ENCODE data around the gene FCRLB. TPM values are rescaled to one million over a fixed set of nuclear protein-coding genes. Genes with fewer than 3 reads are reported as not detected.

The FCRLB gene
- total RNA-seq, 1 donor from 2014 or later, result 0.35 TPM

- DNase-seq (ENCODE audit: missing footprints), result no peak
- intact Hi-C loops (cut with DNase I), result no loop called here
- ATAC-seq, result no peak
These were observed 50.6 kb downstream of the FCRLB start for GRCh38 chr1:161771973-161772372.

GRCh38 chr1:161772397-161772796 lies 51.1 kb downstream of the FCRLB start:
- no peak for DNase-seq (ENCODE audit: missing footprints)
- ATAC-seq, result peak; percentile 63
- intact Hi-C loops (cut with DNase I), result no loop called here

- ATAC-seq (no peak), DNase-seq (ENCODE audit: missing footprints) (no peak)
- intact Hi-C loops (cut with DNase I), result no loop called here
These were observed 52.4 kb downstream of the FCRLB start for GRCh38 chr1:161773791-161774190.

GRCh38 chr1:161777261-161777660 lies 55.9 kb downstream of the FCRLB start:
- DNase-seq (ENCODE audit: missing footprints), result no peak
- intact Hi-C loops (cut with DNase I), result no loop called here
- ATAC-seq, result no peak

Other genes starting within 250 kb of the FCRLB start
- 22.1 TPM for gene FCGR2A, start 216.1 kb upstream of the FCRLB start, total RNA-seq
- 1.1 TPM for gene HSPA6, start 197.0 kb upstream of the FCRLB start, total RNA-seq
- gene FCGR3A, start 171.7 kb upstream of the FCRLB start, total RNA-seq, result 31.4 TPM
- 4.8 TPM for gene FCGR3B, start 90.4 kb upstream of the FCRLB start, total RNA-seq
- 19.4 TPM for gene FCGR2B, start 58.4 kb upstream of the FCRLB start, total RNA-seq
- gene FCRLA, start 14.3 kb upstream of the FCRLB start, total RNA-seq, result not detected
- gene DUSP12, start 28.2 kb downstream of the FCRLB start, total RNA-seq, result 7.0 TPM
- 12.6 TPM for gene ATF6, start 44.8 kb downstream of the FCRLB start, total RNA-seq

Measured in Right ventricle myocardium inferior (tissue), 1 donor.